EL (cell line): ENCODE results near the gene ZBTB7C.
A peak's percentile ranks its signal among the peaks of the same experiment; 100 is the strongest.

Experiments used
- DNase-seq: peaks from one replicate; pipeline ENCODE4 v3.0.0-alpha.2; 2016

The ZBTB7C gene

DNA sequence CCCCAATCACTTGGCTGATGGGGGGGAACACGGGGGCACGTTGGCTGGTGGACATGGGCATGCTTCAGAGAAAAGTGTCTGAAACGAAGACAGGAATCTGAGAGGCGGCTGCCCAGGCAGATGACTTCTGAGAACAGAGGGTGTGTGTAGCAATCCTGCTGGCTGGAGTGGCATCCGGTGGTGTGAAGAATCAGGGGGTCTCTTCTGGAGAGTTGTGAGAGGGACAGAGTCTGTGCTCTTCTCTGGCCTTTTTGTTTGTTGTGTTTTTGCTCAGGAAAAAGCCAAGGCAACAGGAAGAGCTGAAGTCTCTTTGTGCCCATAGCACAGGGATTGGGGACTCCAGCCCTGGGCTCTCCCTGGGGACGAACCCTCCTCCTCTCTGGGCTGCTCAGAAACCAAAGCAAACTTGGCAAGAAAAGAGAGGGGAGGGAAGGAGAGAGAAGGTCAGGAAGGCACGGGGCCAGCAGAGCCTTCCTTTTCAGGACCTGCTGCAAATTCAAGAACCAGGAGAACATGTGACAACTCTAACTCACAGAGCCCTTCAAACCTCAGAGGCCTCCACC lies 381.7 kb downstream of the ZBTB7C start:
- no peak for DNase-seq

DNA sequence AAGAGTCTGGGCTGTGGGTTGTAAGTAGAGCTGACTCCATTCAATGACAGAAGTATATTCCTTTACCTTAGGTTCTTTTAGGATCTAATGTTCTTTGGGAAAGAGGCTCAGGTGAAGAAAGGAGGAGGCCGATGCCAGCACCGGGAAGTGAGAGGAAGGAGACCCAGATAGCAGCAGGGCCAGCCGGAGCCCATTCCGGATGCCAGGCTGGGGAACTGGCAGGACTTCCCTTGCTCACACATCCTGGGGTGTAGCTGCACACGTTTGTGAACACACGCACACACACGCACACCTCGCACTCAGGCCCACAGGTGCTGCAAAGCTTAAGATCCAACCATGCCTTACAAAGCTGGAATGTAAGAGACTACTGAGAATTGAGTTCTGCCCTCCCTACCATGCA lies 383.0 kb downstream of the ZBTB7C start:
- DNase-seq = no peak

DNA sequence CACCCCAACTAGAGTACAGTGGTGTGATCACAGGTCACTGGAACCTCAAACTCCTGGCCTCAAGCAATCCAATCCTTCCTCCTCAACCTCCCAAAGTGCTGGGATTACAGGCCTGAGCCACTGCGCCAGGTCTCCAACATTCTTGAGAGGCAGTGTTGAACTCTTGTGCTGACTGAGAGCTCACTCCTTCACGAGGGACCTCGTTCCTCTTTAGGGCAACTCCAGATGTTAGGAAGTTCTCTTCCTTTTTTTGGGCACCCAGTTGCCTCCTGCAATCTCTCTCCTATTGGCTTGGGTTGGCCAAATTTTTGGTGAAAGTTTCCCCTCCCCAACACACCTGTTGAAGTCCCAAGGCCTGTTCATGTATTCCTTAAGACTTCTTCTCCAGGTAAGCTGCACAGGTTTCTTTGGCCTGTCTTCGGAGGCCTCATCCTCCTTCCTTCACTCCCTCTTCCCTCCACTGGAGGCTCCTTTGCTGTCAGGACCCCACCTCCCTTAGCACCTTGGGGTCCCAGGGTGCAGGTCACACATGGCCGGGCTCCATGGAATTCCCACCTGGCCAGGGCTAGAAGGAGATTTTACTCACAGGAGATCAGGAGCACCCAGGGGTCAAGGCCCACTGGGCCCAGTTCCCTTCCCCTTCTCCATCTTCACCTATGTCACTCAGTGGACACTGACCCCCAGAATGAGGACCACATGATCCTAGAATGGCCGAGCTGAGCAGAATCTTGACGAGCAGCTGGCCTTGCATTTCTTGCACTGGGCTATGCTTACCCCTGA lies 384.1 kb downstream of the ZBTB7C start:
- DNase-seq = no peak

DNA sequence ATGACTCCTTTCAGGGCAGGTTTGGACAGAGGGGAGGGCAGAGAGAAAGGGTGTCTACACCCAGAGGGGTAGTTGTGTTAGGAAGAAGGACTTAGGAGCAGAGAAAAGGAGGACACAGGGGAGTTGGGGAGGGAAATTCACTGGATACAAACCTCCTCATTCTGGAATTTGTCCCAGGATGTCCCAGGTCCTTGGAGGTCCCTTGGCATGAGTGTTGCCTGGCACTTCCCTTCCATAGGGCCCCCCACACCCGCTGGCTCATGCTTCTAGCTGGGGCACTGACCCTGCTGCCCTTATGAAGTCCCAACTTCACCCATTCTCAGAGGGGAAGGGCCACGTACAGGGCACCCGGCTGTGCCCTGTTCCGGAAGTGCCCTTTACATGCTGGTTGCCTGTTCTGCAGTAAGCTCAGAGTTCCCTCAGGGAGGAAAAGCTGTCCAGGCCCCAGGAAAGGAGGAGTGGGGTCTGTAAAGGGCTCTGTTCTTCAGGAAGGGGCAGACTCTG lies 385.1 kb downstream of the ZBTB7C start:
- DNase-seq = no peak

DNA sequence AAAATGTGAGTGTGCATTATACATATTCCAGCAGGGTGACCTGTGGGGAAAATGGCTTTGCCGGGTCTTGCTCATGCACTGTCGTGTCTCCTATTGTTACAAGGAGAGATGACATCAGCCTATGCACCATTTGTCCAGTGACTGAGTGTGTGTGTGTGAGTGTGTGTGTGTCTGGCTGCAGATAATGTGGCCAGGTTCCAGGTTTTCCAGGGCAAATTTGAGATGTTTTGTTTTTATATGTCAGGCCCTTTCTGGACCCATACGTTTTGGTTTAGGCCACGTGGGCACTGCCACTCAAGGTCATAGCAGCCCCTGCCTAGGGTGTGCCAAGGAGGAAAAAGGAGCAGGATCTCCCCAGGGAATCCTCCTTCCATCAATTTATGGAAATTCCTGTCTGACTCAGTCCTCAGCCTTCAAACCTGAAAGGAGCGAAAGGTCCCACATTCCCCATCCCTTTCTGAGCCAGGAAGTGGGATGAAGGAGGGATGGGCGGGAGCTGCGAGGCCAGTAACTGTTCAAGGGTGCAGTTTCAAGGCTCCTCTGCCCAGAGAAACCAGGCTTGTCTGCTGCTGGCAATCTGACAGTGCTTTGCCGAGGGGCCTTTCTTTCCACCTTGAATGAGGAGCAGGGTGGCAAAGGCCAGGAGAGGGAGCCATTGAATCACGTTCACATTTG lies 385.7 kb downstream of the ZBTB7C start:
- peak; percentile 68 for DNase-seq

DNA sequence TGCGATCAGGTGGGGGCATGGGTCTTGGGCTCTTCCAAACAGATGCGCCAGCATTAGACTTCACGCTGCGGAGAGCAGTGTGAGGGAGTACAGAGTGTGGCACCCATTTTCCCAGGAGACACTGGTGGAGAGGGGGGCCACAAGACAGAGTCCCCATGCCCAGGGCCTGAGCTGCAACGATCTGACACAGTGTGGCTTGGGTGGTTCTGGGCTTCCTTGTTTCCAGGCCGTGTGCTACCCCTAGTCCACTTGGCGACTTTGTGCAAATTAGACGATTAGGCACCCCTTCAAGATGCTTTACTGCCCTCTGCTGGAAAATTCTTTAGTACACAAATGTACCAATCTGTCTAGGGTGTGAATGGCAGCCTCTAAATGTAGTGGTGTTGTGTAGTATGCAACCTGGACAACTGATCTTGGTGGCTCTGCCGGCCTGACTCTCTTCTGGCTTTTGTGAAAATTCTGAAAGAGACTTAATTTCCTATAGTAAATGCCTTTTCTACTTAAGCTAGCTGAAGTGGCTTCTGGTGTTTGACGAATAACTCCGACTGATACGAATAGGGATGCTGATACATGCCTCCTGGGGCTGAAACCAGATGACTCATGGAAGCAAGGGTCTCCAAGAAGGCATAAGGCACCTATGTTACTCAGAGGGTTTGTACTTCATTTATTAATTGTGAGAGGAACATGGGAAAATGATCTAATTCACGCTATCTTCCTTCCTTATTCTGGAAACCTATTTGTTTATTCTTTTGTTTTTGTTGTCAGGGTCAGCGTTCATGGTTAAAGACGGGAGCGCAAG lies 386.5 kb downstream of the ZBTB7C start:
- peak; percentile 66 for DNase-seq

DNA sequence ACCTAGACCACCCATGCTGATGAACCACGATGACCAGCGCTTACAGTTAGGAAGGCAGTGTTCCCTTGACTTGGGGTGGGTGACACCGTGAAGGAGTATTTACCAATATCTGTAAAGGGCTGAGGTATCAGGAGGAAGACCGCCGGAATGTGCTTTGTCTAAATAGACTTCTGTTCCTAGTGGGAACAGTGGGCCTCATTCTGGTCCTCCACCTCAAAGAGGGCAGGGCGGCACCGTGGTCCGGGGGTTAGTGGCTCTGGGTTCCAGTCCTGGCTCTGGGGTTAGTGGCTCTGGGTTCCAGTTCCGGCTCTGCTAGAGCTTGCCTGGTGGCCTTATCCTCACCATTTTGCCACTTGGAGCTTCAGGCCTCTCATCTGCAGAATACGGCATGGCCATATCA lies 387.2 kb downstream of the ZBTB7C start:
- no peak for DNase-seq

DNA sequence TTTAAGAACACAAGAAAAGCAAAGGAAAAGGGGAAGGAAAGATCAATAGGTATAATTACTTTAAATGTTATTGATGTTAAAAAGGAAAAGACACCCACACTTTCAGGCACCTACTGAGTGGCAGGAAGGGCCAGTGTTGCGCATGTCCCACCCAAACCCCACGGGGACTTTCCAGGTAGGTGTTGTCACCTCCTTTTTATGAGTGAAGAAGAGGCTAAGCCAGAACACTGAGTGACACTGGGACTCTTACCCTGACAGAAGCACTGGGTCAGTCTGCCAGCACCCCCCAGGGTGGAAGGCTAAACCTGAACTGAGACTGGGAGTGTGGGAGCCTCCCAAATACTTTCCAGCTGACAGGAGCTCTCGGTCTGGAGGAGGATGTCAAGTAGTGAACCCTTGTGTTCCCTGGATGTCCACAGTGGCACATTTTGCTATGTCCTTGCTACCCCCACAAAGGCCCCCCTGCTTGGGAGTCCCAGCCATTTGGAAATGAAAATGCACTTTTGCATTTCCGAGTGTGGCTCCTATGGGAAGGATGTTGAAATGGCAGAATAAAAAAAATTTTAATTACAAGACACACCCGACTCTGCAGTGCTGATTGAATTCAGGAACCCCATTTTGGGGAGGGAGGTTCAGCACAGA lies 387.8 kb downstream of the ZBTB7C start:
- DNase-seq = no peak

DNA sequence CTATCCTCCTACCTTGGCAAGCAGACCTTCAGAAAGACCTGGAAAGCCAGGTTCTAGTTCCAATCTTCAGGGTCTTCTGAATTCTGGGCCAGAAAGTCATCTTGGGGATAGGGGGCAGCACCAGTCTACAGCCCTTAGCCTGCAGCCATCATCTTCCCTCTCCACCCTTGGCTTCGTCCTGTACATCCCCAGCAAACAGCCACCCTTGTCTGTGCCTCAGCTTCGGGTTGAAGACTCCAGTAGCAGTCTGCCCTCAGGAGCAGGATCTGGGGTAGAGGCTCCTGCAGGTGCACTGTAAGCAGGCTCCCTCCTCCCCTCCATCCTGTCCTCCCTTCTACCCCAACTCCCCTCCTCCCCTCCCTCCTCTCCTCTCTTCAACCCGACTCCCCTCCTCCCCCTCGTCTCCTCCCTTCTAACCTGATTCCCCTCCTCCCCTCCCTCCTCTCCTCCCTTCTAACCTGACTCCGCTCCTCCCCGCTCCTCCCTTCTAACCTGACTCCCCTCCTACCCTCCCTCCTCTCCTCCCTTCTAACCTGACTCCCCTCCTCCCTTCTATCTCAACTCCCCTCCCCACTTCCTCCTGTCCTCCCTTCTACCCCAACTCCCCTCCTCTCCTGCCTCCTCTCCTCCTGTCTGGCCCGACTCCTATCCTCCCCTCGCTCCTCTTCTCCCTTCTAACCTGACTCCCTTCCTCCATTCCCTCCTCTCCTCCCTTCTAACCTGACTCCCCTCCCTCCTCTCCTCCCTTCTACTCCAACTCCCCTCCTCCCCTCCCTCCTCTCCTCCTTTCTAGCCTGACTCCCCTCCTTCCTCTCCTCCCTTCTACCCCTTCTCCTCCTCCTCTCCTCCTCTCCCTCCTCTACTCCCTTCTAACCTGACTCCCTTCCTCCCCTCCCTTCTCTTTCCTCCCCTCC lies 388.6 kb downstream of the ZBTB7C start:
- DNase-seq = no peak

DNA sequence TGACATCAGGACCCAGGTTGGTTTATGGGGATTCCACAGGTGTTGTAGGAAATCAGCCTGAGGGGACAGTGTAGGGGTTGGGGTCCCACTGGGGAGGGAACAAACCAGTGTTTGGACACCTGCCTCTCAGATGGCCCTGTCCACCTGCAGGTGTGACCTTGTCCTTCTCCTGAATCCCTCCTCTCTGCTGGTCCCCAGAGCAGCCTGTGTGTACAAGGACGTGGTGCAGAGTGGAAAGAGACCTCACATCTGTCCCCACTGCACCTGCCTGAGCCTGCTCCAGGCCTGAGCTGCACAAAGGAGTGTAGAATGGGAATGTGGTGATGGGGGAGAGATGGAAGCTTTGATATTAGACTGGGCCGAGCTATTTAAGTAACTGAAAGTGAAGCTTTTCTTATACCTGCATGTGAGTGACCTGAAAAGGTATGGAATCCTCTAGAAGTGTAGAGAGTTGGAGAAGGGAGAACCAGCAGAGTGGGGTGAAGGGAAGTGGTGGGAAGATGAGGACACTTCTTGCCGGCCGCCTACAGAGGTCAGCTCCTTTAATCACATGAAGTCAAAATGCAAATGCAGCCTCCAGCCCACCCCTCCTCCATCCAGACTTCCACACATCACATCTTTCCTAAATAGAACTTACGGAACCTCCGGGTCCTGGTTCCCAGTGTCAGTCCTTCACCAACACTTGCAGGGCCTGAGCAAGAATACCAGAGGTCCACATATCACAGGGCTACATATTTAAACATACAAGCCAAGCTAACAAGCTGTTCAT lies 389.4 kb downstream of the ZBTB7C start:
- DNase-seq = no peak

DNA sequence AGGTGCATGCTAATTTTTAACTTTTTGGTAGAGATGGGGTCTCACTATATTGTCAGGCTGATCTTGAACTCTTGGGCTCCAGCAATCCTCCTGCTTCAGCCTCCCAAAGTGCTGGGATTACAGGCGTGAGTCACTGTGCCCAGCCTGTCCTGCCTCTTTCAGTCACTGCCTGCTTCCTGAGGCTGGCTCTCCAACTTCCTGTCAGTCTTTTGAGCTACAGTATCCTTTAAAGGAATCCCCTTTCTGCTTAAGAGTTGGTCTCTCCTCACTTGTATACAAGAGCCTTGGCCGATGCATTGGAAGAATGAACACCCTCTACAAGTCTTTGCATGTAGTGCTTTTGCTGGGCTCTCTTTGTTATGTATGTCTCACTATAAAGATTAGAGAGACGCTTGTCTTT lies 390.3 kb downstream of the ZBTB7C start:
- DNase-seq = peak; percentile 20

DNA sequence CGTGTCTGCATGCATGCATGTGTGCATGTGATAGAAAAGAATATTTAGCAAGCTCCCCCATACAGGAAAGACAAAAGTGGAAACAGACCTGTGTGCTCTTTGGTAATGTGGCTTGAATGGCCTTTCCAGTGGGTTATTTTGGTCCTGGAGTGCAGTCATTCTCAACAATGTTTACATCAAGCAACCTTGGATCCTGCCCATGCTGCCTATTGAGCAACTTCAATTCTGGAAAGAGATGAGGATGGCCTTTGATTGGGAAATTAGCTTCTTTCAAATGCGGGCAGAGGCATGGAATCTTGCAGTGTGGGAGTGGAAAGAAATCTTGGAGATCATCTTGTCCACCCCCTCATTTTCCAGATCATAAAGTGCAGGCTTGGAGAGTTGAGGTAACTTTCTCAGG lies 391.5 kb downstream of the ZBTB7C start:
- DNase-seq = no peak

DNA sequence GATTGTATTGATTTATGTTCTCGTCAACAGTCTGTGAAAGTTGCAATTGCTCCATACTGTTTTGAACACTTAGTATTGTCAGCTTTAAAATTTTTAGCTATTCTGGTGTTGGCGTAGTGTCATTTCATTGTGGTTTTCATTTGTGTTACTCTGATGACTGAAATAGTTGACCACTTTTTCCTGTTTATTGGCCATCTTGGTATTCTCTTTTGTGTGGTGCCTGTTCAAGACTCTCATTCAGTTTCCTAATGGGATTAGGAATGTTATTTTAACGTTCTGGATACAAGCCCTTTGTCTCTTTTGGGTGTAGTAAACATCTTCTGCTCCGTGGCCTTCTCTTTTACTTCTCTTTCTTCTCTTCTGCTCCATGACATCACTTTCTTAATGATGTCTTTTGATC lies 396.0 kb downstream of the ZBTB7C start:
- DNase-seq = no peak

DNA sequence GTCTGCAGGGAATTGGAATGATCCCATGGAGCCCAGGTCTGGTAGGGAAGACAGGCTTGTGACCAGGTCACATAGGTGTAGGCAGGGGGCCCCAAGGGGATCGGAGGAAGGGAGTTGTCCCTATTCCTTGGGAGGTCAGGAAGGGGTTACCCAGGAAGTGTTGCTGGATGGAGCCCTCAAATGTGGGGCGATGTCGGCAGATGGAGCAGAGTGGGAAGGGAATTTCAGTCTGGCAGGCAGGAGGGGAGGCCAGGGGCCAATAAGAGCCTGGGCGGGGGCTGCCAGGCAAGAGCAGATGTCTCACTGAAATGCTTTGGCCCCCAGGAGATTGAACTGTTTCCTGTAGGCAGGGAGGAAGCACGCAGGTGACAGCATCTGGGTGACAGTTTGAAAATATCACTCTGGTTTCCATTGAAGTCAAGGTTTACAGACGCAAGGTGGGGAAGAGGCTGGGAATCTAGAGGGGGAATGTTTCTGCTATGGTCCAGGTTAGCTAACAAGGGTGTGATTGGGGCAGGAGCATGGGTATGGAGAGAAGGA lies 397.2 kb downstream of the ZBTB7C start:
- no peak for DNase-seq

DNA sequence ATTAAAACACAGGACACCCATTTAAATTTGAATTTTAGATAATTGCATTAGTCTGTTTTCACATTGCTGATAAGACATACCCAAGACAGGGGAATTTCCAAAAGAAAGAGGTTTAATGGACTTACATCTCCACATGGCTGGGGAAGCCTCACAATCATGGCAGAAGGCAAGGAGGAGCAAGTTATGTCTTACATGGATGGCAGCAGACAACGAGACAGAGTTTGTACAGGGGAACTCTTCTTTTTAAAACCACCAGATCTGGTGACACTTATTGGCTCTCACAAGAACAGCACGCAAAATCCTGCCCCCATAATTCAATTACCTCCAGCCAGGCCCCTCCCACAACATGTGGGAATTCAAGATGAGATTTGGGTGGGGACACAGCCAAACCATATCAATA lies 398.9 kb downstream of the ZBTB7C start:
- DNase-seq = no peak

DNA sequence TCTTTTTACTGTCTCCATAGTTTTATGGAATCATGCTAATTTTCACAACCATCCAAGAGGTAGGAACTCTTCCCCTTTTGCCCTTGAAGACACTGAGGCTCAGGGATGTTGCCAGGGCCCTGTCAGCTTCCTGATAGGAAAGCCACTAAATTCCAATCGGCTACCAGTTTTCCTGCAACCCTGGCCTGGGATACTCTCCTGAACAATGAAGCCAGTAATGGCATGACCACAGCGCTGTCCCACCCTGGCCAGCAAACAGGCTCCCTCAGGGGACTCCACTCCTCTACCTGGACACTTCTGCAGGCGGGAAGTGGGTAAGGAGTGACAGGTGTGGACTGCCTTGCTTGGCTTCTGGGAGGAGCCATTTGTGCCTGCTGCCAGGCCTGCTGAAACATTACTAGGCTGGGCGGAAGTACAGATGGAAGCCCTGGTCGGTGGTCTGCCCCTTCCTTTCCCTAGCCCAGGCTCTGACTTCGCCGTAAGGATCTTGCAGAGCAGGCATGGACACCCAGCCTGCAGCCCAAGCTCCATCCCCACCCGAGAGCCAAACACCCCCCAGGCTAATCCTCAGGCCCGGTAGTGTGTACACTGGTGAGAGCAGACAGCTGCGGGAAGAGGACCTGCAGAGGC lies 400.0 kb downstream of the ZBTB7C start:
- no peak for DNase-seq

DNA sequence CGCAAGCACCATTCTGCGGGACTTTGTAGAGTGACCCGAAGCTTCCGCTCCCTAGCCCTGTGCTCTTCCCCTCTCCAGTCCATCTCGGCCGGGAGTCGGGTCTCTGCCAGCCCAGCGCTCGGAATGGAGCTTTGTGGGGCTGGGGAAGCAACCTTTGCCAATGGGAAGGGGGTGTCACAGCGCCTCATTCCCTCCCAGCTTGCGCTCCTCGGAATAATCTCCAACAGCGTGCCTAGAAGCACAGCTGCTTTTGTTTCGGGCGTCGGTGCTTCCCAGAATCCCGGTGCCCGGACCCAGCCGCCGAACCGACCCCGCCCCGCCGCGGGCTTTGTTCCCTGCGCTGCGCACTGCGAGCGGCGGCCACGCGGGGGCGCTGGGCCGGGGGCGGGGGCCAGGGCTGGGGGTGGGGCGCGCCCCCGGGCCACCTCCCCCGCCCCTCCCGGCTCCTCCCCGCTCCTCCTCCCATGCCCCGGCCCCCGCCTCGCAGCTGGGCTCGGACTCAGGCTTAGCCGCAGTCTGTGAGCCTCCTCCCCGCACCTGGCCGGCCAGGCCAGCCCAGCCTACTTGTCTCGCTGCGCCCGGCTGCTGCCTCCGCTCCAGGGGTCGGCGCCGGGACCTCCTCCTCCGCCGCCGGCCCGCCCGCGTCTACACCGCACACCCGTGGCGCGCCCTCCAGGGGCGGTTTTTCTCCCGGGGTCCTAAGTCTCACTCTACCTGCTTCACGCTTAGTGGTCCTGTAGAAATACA lies 401.1 kb downstream of the ZBTB7C start:
- DNase-seq = peak; percentile 62

DNA sequence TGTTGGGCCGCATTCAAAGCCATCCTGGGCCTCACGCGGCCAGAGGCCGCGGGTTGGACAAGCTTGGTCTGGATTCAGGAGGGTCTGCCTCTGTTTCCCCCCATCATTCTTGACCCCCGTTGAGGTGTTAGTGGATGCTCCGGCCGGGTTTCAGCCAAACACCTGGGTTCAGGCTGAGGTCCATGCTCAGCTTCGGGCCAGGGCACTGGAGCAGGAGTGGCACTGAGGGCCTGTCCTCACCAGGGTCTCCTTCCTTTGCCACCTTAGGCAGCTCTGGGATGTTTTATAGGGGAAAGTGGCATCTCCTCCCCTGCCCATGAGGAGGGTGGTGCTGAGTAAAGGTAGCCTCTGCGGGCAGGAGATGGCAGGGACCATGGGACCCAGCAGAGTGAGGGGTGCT lies 401.8 kb downstream of the ZBTB7C start:
- no peak for DNase-seq
